ENCODE data around the gene FXYD7.

FXYD7 gene

GRCh38 chr19:35140962-35141836 lies 1.9 kb upstream of the FXYD7 start:
- TF ChIP-seq CTCF (IDR thresholded peaks at IDR 0.05), result peak; percentile 43 to 55
- peak overlapping the region; percentile 64 to 66 for H3K4me3 ChIP-seq
- no peaks in the 10 kb centered on the region for H3K36me3 ChIP-seq
- peaks cover 0 to 55% (median 37%) of the 10 kb centered on the region in 4 donors for H3K4me1 ChIP-seq
- peak; percentile 94 to 97 for DNase-seq
- peak overlapping the region; percentile 91 to 96 for H3K27ac ChIP-seq
- no peaks in the 10 kb centered on the region for H3K9me3 ChIP-seq
- no peaks in the 10 kb centered on the region for H3K27me3 ChIP-seq
- intact Hi-C loops (cut with DNase I; ENCODE audit: low total_unique reads), result loop anchor here (2.0 to 5.0 kb wide), 2 partner anchors 18 to 74 kb away; no protein-coding TSS in a partner anchor

- H3K4me1 ChIP-seq, result peaks cover 0 to 53% (median 35%) of the 10 kb centered on the region in 4 donors
- H3K36me3 ChIP-seq, result no peaks in the 10 kb centered on the region
- no peaks in the 10 kb centered on the region for H3K27me3 ChIP-seq
- no peak overlapping the region for H3K4me3 ChIP-seq
- intact Hi-C loops (cut with DNase I; ENCODE audit: low total_unique reads), result loop anchor here (2.0 to 5.0 kb wide), 2 partner anchors 19 to 75 kb away; no protein-coding TSS in a partner anchor
- peak overlapping the region in 1 of 2 donors; percentile 53 for H3K27ac ChIP-seq
- no peak for TF ChIP-seq CTCF (IDR thresholded peaks at IDR 0.05)
- DNase-seq, result no peak
- H3K9me3 ChIP-seq, result no peaks in the 10 kb centered on the region
Observed at GRCh38 chr19:35141837-35142605, 1.0 kb upstream of the FXYD7 start.

GRCh38 chr19:35142606-35143230 lies 337 bp upstream of the FXYD7 start:
- Histone ChIP-seq H3K27ac (no peak overlapping the region), H3K27me3 (no peaks in the 10 kb centered on the region), H3K4me3 (no peak overlapping the region), H3K4me1 (peaks cover 0 to 47% (median 33%) of the 10 kb centered on the region in 4 donors), H3K36me3 (no peaks in the 10 kb centered on the region), H3K9me3 (no peaks in the 10 kb centered on the region)
- intact Hi-C loops (cut with DNase I; ENCODE audit: low total_unique reads), result loop anchor here (5.0 kb wide), 1 partner anchor 75 kb away; no protein-coding TSS in a partner anchor
- peak in 1 of 2 experiments; percentile 43 for TF ChIP-seq CTCF (IDR thresholded peaks at IDR 0.05)
- DNase-seq, result peak in 1 of 2 donors; percentile 36

GRCh38 chr19:35143818-35144217 lies 763 bp downstream of the FXYD7 start:
- no peak overlapping the region for H3K4me3 ChIP-seq
- H3K27ac ChIP-seq, result no peak overlapping the region
- intact Hi-C loops (cut with DNase I; ENCODE audit: low total_unique reads), result loop anchor here (5.0 kb wide), 1 partner anchor 77 kb away; no protein-coding TSS in a partner anchor

More at GRCh38 chr19:35143818-35144217, 763 bp downstream of the FXYD7 start:
- H3K4me1 ChIP-seq, result peaks cover 0 to 36% (median 24%) of the 10 kb centered on the region in 4 donors
- no peaks in the 10 kb centered on the region for H3K9me3 ChIP-seq
- H3K36me3 ChIP-seq, result no peaks in the 10 kb centered on the region
- TF ChIP-seq CTCF (IDR thresholded peaks at IDR 0.05), result no peak
- DNase-seq, result no peak
- H3K27me3 ChIP-seq, result no peaks in the 10 kb centered on the region

Measured in tibial artery (tissue), 4 donors.